Measurements from ENCODE around the gene IPO4. TPM values are rescaled to one million over a fixed set of nuclear protein-coding genes. Genes with fewer than 3 reads are reported as not detected.
A peak's percentile ranks its signal among the peaks of the same experiment; 100 is the strongest.

Gene IPO4
- total and polyA plus RNA-seq, 2 of the 13 experiments (the other 11 are each of a cell fraction or from before 2014, with no cell fraction given): 39.0 to 179 TPM

DNA sequence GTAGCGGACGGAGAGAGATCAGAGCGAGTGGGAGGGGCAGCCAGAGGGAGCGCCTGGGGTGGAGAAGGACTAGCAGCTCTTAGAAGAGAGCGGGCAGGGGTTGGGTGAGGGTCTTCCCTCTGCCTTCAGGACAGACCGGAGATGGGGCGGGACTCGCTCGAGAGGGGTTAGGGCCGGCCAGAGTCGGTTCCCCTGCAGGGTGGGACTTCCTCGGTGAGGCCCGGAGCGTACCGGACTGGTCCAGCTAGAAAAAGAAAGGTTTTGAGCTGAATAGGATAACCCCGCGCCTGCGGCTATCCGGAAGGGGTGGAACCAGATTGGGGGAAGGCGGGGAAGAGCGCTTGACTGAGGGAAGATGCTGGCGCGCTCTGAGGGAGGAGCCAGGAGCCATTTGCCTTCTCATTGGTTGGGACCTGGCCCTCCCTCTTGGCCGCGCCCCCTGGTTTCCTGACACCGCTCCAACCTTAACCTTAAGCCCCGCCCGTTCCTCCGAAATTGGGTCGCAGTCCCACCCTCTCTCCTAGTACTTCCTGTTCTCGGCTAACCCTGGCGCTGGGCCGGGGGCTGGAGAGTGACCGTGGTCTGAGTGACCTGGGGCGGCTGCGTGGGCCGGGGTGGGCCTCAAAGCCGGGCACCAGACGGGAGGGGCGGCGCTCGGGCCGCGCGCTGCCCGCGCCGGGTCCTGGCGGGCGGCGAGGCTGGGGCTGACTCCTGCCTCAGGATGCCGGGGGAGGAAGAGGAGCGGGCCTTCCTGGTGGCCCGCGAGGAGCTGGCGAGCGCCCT lies 41.4 kb downstream of the IPO4 start, which contains the start of gene RNF31 (continued):
- TF ChIP-seq ZNF281 (CRISPR knock-in tag; IDR thresholded peaks at IDR 0.05; ENCODE audit: borderline replicate concordance) (peak; percentile 3), MAZ (IDR thresholded peaks at IDR 0.05; ENCODE audit: borderline replicate concordance, low read depth, low read length) (peak; percentile 72), MAZ (CRISPR knock-in tag; IDR thresholded peaks at IDR 0.05; ENCODE audit: low read depth) (peak; percentile 63), ZNF766 (CRISPR knock-in tag; IDR thresholded peaks at IDR 0.05; ENCODE audit: borderline replicate concordance) (no peak), RFX3 (CRISPR knock-in tag; IDR thresholded peaks at IDR 0.05) (peak; percentile 30; the same call in 1 of the 2 replicates), CAMTA2 (CRISPR knock-in tag; IDR thresholded peaks at IDR 0.05; ENCODE audit: borderline replicate concordance) (0 out of 2 replicates have a peak, but pooled peaks have one; percentile 2), ZNF124 (CRISPR knock-in tag; IDR thresholded peaks at IDR 0.05) (no peak; the same call in 1 of the 2 replicates), ARID5B (CRISPR knock-in tag; IDR thresholded peaks at IDR 0.05) (no peak; the same call in none of the 2 replicates), HNRNPLL (IDR thresholded peaks at IDR 0.05; ENCODE audit: low read depth, low read length, poor library complexity, severe bottlenecking) (peak; percentile 75), MZF1 (CRISPR knock-in tag; IDR thresholded peaks at IDR 0.05; ENCODE audit: borderline replicate concordance) (peak; percentile 91; the same call in 1 of the 2 replicates), MLLT10 (CRISPR knock-in tag; IDR thresholded peaks at IDR 0.05) (0 out of 2 replicates have a peak, but pooled peaks have one; percentile 33), CTCF (CRISPR knock-in tag; IDR thresholded peaks at IDR 0.05) (no peak; the same call in 1 of the 2 replicates), ZNF274 (CRISPR knock-in tag; IDR thresholded peaks at IDR 0.05) (peak; percentile 19), ZNF136 (CRISPR knock-in tag; IDR thresholded peaks at IDR 0.05; ENCODE audit: low read depth) (no peak), FOXM1 (CRISPR knock-in tag; IDR thresholded peaks at IDR 0.05) (no peak)
- TF ChIP-seq, protein P1, sequence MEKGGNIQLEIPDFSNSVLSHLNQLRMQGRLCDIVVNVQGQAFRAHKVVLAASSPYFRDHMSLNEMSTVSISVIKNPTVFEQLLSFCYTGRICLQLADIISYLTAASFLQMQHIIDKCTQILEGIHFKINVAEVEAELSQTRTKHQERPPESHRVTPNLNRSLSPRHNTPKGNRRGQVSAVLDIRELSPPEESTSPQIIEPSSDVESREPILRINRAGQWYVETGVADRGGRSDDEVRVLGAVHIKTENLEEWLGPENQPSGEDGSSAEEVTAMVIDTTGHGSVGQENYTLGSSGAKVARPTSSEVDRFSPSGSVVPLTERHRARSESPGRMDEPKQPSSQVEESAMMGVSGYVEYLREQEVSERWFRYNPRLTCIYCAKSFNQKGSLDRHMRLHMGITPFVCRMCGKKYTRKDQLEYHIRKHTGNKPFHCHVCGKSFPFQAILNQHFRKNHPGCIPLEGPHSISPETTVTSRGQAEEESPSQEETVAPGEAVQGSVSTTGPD (CRISPR knock-in tag; IDR thresholded peaks at IDR 0.05): peak; percentile 25; the same call in 1 of the 2 replicates

Measured in HepG2 (cell line).